WTC11 (cell line): ENCODE results near the gene PCDH10. TPM values are rescaled to one million over a fixed set of nuclear protein-coding genes. Genes with fewer than 3 reads are reported as not detected.

Experiments used
- ATAC-seq: fragments of 200-7000 bp; cut with Tn5 transposase; 2 replicates; pipeline ENCODE4 v1.10.0; 2021; ENCODE audit warnings: mild to moderate bottlenecking, moderate library complexity
- CTCF ChIA-PET: fragments of 300-600 bp; sonication (Branson Sonifier 250); formaldehyde crosslinking; loops from one replicate; lab custom pipeline; 2021; ENCODE audit warnings: antibody characterized with exemption; lab: Charles Lee
- POLR2A ChIA-PET: fragments of 350-600 bp; sonication (Branson Sonifier 250); formaldehyde crosslinking; loops from one replicate; lab custom pipeline; 2021; ENCODE audit warnings: antibody characterized with exemption; lab: Charles Lee
- DNase-seq: peaks from one replicate; pipeline ENCODE4 v3.0.0; 2021; ENCODE audit warnings: low spot score
- H3K27ac Mint-ChIP-seq: 2 replicates; pipeline ENCODE4 v1.8.0; 2021; ENCODE audit warnings: mixed read lengths
- H3K27me3 Mint-ChIP-seq: 2 replicates; pipeline ENCODE4 v1.8.0; 2021; ENCODE audit warnings: low read depth, mild to moderate bottlenecking, moderate library complexity, mixed read lengths
- H3K36me3 Mint-ChIP-seq: 2 replicates; pipeline ENCODE4 v1.8.0; 2021; ENCODE audit warnings: mixed read lengths
- H3K4me1 Mint-ChIP-seq: 2 replicates; pipeline ENCODE4 v1.8.0; 2022; ENCODE audit warnings: mixed read lengths
- H3K4me3 Mint-ChIP-seq: 2 replicates; pipeline ENCODE4 v1.8.0; 2021; ENCODE audit warnings: mild to moderate bottlenecking, moderate library complexity, mixed read lengths
- H3K9me3 Mint-ChIP-seq: 2 replicates; pipeline ENCODE4 v1.8.0; 2021; ENCODE audit warnings: mixed read lengths
- CBFB ChIP-seq: sonication (generic); formaldehyde crosslinking; IDR thresholded peaks from 2 replicates; pipeline ENCODE4 v1.8.1; 2022; ENCODE audit warnings: mild to moderate bottlenecking, low read depth, missing genetic modification reagents
- CDX4 ChIP-seq: fragments of 250-450 bp; sonication (Bioruptor Pico); IDR thresholded peaks from 2 replicates; pipeline ENCODE4 v1.9.0; 2021; ENCODE audit warnings: moderate library complexity, mild to moderate bottlenecking, inconsistent platforms, borderline replicate concordance
- CREB1 ChIP-seq: sonication (generic); formaldehyde crosslinking; IDR thresholded peaks from 2 replicates; pipeline ENCODE4 v1.8.0; 2023; ENCODE audit warnings: mild to moderate bottlenecking, missing genetic modification reagents
- E2F1 ChIP-seq: sonication (generic); formaldehyde crosslinking; IDR thresholded peaks from 2 replicates; pipeline ENCODE4 v1.8.0; 2022; ENCODE audit warnings: mild to moderate bottlenecking, missing genetic modification reagents
- E2F5 ChIP-seq: sonication (generic); formaldehyde crosslinking; IDR thresholded peaks from 2 replicates; pipeline ENCODE4 v1.8.1; 2022; ENCODE audit warnings: mild to moderate bottlenecking, moderate library complexity, missing genetic modification reagents
- ESRRA ChIP-seq: sonication (generic); formaldehyde crosslinking; IDR thresholded peaks from 2 replicates; pipeline ENCODE4 v1.8.1; 2022; ENCODE audit warnings: mild to moderate bottlenecking, missing genetic modification reagents, borderline replicate concordance
- ETV6 ChIP-seq: sonication (generic); formaldehyde crosslinking; IDR thresholded peaks from 2 replicates; pipeline ENCODE4 v1.8.1; 2022; ENCODE audit warnings: mild to moderate bottlenecking, missing genetic modification reagents
- MLX ChIP-seq: sonication (generic); formaldehyde crosslinking; IDR thresholded peaks from 2 replicates; pipeline ENCODE4 v1.8.1; 2023; ENCODE audit warnings: mild to moderate bottlenecking, missing genetic modification reagents, moderate library complexity
- NFATC4 ChIP-seq: fragments of 250-450 bp; sonication (Bioruptor Pico); IDR thresholded peaks from 2 replicates; pipeline ENCODE4 v1.9.0; 2021; ENCODE audit warnings: mild to moderate bottlenecking
- NFYB ChIP-seq: sonication (generic); formaldehyde crosslinking; conservative IDR thresholded peaks from 2 replicates; pipeline ENCODE4 v1.8.0; 2022; ENCODE audit warnings: low read depth, missing genetic modification reagents
- NR1H2 ChIP-seq: sonication (generic); formaldehyde crosslinking; IDR thresholded peaks from 2 replicates; pipeline ENCODE4 v1.9.0; 2021; ENCODE audit warnings: mild to moderate bottlenecking, moderate library complexity, missing genetic modification reagents
- SOX15 ChIP-seq: fragments of 250-450 bp; sonication (Bioruptor Pico); IDR thresholded peaks from 2 replicates; pipeline ENCODE4 v1.9.0; 2021; ENCODE audit warnings: mild to moderate bottlenecking
- ZNF281 ChIP-seq: sonication (generic); formaldehyde crosslinking; IDR thresholded peaks from 2 replicates; pipeline ENCODE4 v1.8.0; 2023; ENCODE audit warnings: mild to moderate bottlenecking, missing genetic modification reagents
- ZNF317 ChIP-seq: sonication (generic); formaldehyde crosslinking; IDR thresholded peaks from 2 replicates; pipeline ENCODE4 v1.8.1; 2023; ENCODE audit warnings: low read depth, mild to moderate bottlenecking, moderate library complexity, missing genetic modification reagents, borderline replicate concordance
- ZNF416 ChIP-seq: fragments of 250-450 bp; sonication (Bioruptor Pico); IDR thresholded peaks from 2 replicates; pipeline ENCODE4 v1.9.0; 2021; ENCODE audit warnings: mild to moderate bottlenecking, inconsistent platforms
- ZNF671 ChIP-seq: fragments of 250-450 bp; sonication (Bioruptor Pico); IDR thresholded peaks from 2 replicates; pipeline ENCODE4 v1.8.0; 2021; ENCODE audit warnings: mild to moderate bottlenecking
- total RNA-seq: library from RNA; stranded (reverse); gene quantifications from 3 replicates; pipeline ENCODE4 v1.2.3, GENCODE V29; 2021

Gene PCDH10
- total RNA-seq, 1 experiment from 2014 or later = 7.8 TPM

GRCh38 chr4:133143775-133144430 is 5.2 kb upstream of the PCDH10 start (continued):
- TF ChIP-seq ZNF281 (CRISPR knock-in tag) (no peak), ZNF416 (CRISPR knock-in tag) (no peak), ESRRA (no peak), E2F5 (CRISPR knock-in tag) (no peak), CREB1 (no peak), MLX (no peak), NFATC4 (no peak), CDX4 (no peak)

GRCh38 chr4:133145241-133145640 is 3.9 kb upstream of the PCDH10 start:
- peaks cover 35% of the 10 kb centered on the region for H3K4me1 Mint-ChIP-seq
- peak overlapping the region; percentile 76; the same call in 1 of the 2 replicates for H3K4me3 Mint-ChIP-seq
- ATAC-seq = no peak
- DNase-seq = no peak
- H3K36me3 Mint-ChIP-seq = no peaks in the 10 kb centered on the region
- no peak for TF ChIP-seq SOX15 (CRISPR knock-in tag)
- no peak for TF ChIP-seq ZNF317
- no peak for TF ChIP-seq NFYB (CRISPR knock-in tag)
- no peak for TF ChIP-seq CBFB (CRISPR knock-in tag)
- no peak for TF ChIP-seq NR1H2 (CRISPR knock-in tag)
- TF ChIP-seq ZNF671 (CRISPR knock-in tag) = no peak
- H3K27me3 Mint-ChIP-seq = peaks cover 41% of the 10 kb centered on the region
- H3K27ac Mint-ChIP-seq = no peak overlapping the region
- H3K9me3 Mint-ChIP-seq = no peaks in the 10 kb centered on the region
- CTCF ChIA-PET = interaction anchor here (0.7 kb wide), 1 partner anchor 336 kb away, joined by 4 read pairs; no protein-coding TSS in a partner anchor
- POLR2A ChIA-PET = interaction anchor here (0.7 kb wide), 1 partner anchor 528 kb away, joined by 3 read pairs; no protein-coding TSS in a partner anchor

- Mint-ChIP-seq H3K27ac (peak overlapping the region; percentile 50; the same call in 1 of the 2 replicates), H3K9me3 (no peaks in the 10 kb centered on the region), H3K4me1 (peaks cover 38% of the 10 kb centered on the region), H3K36me3 (no peaks in the 10 kb centered on the region), H3K4me3 (peak overlapping the region; percentile 76), H3K27me3 (peaks cover 48% of the 10 kb centered on the region)
- ChIA-PET CTCF (interaction anchor here (0.6 to 2.4 kb wide), 61 partner anchors 8 to 1760 kb away, joined by 3 to 17 read pairs (median 4); no protein-coding TSS in a partner anchor), POLR2A (no interaction called here)
- TF ChIP-seq E2F5 (CRISPR knock-in tag) (no peak), ETV6 (CRISPR knock-in tag) (no peak), E2F1 (CRISPR knock-in tag) (0 out of 2 replicates have a peak, but pooled peaks have one; percentile 18)
- ATAC-seq (no peak), DNase-seq (no peak)
Observed at GRCh38 chr4:133145758-133146573, 3.1 kb upstream of the PCDH10 start.
